GM19463 (cell line): ENCODE data around the gene STRN3.

Experiments used
- ATAC-seq: cut with Tn5 transposase; IDR thresholded peaks from one replicate; pipeline ENCODE4 v1.9.1; 2021; ENCODE audit warnings: mild to moderate bottlenecking, moderate library complexity; ENCODE audit not compliant: unreplicated experiment

STRN3 gene

GRCh38 chr14:31038521-31039166 lies 12.5 kb upstream of the STRN3 start:
- no peak for ATAC-seq

GRCh38 chr14:31037709-31038221 lies 11.6 kb upstream of the STRN3 start:
- ATAC-seq, result no peak

GRCh38 chr14:31036552-31036951 lies 10.4 kb upstream of the STRN3 start:
- no peak for ATAC-seq

- ATAC-seq, result no peak
These were observed 4.3 kb upstream of the STRN3 start for GRCh38 chr14:31030469-31030868.

- ATAC-seq, result no peak
These were observed 3.1 kb upstream of the STRN3 start for GRCh38 chr14:31029016-31029970.

- ATAC-seq, result no peak
These were observed 1.7 kb upstream of the STRN3 start for GRCh38 chr14:31027847-31028246.

- peak; percentile 90 for ATAC-seq
These were observed 464 bp upstream of the STRN3 start for GRCh38 chr14:31026450-31027235.

GRCh38 chr14:31025367-31026076 lies 657 bp downstream of the STRN3 start, which contains the start of gene AP4S1:
AP4S1 (plus strand) TSS chr14:31025649; CDS start chr14:31066197, 40,548 bp downstream.
- no peak for ATAC-seq

- ATAC-seq, result no peak
These were observed 1.4 kb downstream of the STRN3 start for GRCh38 chr14:31024577-31025366.

- no peak for ATAC-seq
These were observed 2.1 kb downstream of the STRN3 start for GRCh38 chr14:31024010-31024480.

- no peak for ATAC-seq
These were observed 3.8 kb downstream of the STRN3 start for GRCh38 chr14:31022386-31022785.

- no peak for ATAC-seq
These were observed 4.6 kb downstream of the STRN3 start for GRCh38 chr14:31021576-31021949.

GRCh38 chr14:31020834-31021575 lies 5.2 kb downstream of the STRN3 start:
- no peak for ATAC-seq

GRCh38 chr14:31018057-31018645 lies 8.0 kb downstream of the STRN3 start:
- ATAC-seq, result no peak

GRCh38 chr14:31013841-31014240 lies 12.3 kb downstream of the STRN3 start:
- no peak for ATAC-seq

- ATAC-seq, result no peak
These were observed 15.2 kb downstream of the STRN3 start for GRCh38 chr14:31010935-31011334.

GRCh38 chr14:31009836-31010574 lies 16.2 kb downstream of the STRN3 start:
- ATAC-seq, result no peak

- ATAC-seq, result no peak
These were observed 19.5 kb downstream of the STRN3 start for GRCh38 chr14:31006703-31007102.
